HT-29 (cell line): ENCODE data around the gene ZNF710. TPM values are rescaled to one million over a fixed set of nuclear protein-coding genes. Genes with fewer than 3 reads are reported as not detected.
A peak's percentile ranks its signal among the peaks of the same experiment; 100 is the strongest.
"Not testable (repeated sequence)": the region's sequence is repeated elsewhere in the genome, so short reads cannot be mapped to it uniquely, and the experiment has no call there.

Source experiments
- DNase-seq: peaks from one replicate; pipeline ENCODE4 v3.0.0-alpha.2; 2015; ENCODE audit warnings: low spot score
- total RNA-seq: library from RNA; depleted of rRNA; stranded (reverse); fragments of >200 nt; shearing (Covaris generic); gene quantifications from 2 replicates; pipeline ENCODE4 v1.2.3, GENCODE V29; 2014

The ZNF710 gene
- total RNA-seq, 1 experiment from 2014 or later: 66.9 TPM

DNA sequence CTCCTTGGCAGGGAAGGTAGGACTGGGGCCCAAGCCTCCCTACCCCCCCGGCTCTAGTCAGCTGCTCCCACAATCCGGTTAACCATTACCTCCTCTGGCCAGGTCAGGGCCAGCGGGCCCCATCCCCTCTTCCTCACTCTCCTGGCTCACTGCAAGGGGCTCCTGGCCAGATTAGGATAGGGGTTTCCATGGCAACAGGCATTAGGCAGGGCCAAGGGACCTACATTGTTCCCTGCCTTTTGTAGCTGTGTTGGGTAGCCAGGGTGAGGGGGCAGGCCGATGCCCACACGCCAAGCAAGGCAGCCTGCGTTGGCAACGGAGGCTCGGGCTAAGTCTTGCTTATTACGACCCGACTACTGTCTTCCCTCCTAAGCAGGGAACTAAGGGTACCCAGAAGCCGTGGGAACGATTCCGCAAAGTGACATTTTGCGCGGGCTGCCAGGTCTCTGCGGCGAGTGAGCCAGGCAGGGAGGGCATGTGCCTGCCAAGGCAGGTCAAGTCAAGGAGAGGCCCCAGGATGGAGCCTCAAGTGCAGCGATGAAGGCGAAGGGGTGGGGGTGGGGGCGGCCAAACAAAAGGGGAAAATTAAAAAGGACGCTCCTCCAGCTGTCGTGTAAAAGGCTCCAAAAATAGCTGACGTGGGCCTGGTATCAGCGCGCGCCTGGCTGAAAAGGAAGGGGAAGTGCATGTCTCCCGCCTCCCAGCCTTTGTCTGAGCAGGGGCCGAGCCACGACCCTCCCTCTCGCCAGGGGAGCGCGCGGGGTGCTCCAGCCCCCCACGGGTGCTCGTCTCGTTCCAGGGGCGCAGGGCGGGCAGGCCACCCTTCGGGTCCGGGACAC lies 100.2 kb downstream of the ZNF710 start:
- peak; percentile 29 for DNase-seq

DNA sequence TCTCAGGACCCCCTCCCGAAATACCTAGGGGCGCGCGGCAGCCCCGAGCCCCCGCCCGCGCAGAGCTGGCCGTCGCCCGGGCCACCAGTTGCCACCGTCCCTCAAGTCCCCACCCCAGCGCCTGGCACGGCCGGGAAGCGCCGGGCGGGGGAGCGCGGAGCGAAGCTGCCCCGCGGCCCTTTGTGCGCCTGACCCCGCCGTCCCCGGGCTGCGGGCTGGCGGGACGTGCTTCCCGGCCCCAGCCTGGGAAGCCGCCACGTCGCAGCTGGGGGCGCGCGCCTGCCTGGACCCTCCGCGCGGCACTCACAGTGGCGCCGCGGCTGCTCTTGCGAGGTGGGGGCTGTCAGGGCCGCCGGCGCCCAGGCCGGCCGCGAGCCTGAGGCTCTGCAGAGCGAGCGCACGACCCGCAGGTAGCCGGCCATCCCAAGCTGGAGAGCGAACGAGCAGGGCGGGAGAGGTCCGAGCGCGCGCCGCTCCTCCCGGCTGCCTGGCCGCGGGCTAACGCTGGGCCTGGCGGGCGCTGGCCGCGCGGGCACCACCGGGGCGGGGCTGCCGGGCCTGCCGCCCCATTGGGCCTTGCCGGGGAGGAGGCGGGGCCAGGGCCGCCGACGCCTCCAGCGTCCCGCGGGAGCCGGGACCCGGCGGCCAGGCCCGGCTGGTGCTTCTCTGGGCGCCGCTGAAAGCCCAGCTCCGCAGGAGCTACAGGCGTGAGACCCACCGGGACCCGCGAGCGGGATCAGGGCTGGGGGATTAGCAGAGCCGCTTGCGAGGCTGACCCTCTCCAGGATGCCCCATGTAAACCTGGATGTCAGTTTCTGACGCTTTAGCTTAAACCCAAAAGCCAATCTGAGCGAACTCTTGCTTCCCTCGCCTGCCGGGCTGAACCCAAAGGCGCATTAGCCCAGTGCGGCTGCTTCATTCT lies 101.1 kb downstream of the ZNF710 start, which contains the start of gene IDH2:
Gene IDH2, minus strand, starts transcription at position 500 of the 922 bp plus-strand sequence. Its CDS starts 78 bp downstream, at position 422.
- DNase-seq: peak; percentile 93

DNA sequence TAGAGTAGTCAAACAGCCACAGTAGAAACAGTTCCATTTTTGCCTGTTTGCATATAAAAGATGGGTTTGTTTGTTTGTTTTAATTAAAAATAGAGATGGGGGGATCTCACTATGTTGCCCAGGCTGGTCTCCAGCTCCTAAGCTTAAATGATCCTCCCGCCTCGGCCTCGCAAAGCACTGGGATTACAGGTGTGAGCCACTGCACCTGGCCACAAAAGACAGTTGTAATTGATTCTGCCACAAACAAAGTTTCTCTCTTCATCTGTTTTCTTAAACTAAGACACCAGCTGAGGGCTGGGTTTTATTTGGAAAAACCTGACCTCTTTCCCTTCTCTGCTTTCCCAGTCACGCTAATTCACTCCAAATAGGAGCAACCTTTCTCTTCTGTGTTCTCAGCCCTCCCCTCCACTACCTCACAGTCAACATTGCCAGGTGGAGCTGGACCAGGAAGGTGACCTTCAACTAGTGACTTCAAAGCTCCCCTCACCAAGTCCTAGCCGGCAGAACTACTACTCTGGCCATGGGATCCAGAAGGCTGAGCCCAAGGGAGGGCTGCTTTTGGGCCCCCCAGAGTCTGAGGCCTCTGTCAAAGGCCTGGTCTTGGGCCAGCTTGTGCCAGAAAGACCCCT lies 102.7 kb downstream of the ZNF710 start:
- no peak for DNase-seq

DNA sequence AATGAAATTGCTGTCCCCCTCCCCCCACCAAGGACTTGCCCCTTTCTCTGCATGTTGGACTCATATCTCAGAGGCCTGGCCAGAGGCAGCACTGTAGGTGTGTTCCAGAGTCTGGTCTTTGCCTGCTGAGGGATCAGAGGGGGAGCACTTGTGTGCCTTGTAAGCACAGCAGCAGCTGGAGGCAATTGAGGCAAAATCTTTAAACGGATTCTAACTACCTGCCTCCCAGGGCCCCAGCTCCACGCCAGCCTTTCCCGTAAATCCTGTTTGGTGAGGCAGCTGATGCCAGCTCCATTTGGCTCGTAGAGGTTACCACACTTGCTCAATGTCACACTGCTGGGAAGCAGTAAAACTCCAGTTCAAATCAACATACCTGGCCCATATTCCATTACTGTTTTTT lies 103.4 kb downstream of the ZNF710 start:
- DNase-seq: peak; percentile 72

DNA sequence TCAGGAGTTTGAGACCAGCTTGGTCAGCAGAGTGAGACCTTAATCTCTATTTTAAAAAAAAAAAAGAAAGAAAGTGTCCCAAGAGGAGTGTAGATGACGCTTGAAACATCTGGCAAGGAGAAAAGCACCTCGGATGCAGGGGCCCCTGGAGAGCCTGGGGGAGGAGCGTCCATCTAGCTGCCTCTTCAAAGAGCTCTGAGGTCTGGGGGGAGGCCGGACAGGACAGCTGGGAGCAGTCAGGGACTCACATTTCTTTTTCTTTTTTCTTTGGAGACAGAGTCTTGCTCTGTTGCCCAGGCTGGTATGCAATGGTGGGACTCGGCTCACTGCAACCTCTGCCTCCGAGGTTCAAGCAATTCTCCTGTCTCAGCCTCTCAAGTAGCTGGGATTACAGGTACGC lies 104.4 kb downstream of the ZNF710 start:
- DNase-seq: no peak

DNA sequence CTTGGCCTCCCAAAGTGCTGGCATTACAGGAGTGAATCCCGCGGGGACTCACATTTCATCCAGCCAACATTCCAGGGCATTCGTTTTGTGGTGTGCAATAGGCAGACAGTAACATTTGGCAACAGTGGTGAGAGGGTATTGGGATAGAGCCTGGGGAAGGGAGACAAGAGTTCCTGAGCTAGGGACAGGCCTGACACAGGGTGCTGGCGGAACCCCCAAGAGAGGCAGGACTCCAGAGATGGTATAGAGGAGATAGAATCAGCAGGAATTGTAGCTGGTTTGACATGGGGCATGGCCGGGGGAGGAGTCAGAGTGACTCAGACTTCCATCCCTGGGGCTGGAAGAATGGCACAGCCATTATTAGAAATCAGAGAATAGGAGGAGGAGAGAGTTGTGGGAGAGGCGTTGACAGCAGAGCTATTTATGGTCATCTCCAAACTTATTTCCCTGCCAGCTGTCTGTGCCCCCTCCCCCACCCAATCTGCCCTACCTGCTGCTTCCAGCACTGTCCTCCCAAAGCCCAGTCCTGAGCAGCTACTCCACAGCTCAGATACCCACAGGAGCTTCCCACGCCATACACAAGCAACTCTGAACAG lies 105.5 kb downstream of the ZNF710 start:
- DNase-seq: peak; percentile 51

DNA sequence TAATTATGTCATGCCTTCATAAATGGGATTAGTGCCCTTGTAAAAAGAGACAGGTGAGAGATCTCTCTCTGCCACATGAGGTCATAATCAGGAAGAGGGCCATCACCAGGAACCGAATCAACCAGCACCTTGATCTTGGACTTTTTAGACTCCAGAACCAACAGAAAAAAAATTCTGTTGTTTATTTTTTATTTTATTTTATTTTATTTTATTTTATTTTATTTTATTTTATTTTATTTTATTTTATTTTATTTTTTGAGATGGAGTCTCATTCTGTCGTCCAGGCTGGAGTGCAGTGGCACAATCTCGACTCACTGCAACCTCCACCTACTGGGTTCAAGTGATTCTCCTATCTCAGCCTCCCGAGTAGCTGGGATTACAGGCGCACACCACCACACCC lies 106.9 kb downstream of the ZNF710 start:
- not testable (repeated sequence) for DNase-seq

DNA sequence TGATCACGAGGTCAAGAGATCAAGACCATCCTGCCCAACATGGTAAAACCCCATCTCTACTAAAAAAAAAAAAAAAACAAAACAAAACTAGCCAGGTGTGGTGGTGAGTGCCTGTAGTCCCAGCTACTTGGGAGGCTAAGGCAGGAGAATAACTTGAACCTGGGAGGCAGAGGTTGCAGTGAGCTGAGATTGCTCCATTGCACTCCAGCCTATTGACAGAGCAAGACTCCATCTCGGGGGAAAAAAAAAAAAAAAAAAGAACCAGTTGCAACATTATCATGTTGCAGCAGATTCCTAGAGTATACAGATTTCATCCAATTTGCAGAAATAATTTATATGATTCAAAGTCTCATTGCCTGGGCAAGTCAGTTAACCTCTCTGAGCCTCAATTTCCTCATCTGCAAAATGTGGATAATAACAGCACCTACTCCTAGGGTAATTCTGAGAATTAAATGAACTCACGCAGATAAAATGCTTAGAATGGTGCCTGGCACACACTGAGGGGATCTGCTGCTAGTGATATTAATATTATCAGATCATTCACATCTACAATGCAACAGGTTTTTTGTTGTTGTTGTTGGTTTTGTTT lies 108.1 kb downstream of the ZNF710 start:
- not testable (repeated sequence) for DNase-seq

DNA sequence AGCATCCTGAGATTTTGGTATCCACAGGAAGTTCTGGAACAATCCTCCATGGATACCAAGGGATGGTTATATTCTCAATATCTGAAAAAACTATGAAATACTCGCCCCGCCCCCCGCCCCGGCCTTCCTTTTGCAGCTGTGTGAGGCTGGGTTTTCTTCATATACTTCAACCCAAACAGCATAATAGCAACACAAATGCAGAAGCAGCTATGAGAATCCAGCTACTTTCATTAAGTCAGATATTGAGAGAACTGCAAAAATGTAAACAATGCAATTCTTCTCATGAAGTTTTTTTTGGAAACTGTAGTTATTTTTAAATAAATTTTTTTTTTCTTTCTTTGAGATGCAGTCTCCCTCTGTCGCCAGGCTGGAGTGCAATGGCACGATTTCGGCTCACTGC lies 112.0 kb downstream of the ZNF710 start:
- no peak for DNase-seq

DNA sequence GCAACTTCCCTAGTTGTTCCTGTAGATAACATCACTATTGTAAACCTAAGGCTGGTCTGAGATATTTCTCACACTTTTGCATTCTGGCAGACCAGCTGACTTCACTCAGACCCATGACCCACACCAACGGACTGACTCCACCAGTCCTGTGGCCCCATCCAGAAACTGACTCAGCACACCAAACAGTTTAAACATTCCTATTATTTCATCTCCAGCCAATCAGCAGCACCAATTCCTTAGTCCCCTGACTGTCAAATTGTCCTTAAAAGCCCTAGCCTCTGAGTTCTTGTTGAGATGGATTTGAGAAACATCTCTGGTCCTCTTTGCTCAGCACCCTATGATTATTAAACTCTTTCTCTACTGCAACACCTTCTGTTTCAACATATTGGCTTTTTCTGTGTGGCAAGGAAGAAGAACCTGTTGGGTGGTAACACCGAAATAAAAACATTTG lies 113.4 kb downstream of the ZNF710 start:
- DNase-seq: no peak

DNA sequence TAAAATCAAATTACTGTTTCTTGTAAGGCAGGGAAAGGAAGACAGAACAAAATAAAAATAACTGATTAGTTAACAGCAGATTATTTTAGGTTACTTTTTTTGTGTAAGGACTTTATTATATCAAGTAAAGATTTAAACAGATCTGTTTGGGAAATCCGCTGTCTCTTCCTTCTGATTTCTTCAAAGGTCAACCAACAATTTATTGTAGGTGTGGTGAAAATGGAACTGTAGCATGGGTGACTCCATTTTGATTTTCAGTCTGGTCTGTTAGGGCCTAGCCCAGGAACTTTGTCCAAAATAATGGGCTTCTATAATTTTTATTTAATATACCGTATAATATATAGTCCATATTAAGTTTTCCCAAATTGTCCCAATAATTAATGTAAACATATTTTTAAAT lies 114.7 kb downstream of the ZNF710 start:
- no peak for DNase-seq

DNA sequence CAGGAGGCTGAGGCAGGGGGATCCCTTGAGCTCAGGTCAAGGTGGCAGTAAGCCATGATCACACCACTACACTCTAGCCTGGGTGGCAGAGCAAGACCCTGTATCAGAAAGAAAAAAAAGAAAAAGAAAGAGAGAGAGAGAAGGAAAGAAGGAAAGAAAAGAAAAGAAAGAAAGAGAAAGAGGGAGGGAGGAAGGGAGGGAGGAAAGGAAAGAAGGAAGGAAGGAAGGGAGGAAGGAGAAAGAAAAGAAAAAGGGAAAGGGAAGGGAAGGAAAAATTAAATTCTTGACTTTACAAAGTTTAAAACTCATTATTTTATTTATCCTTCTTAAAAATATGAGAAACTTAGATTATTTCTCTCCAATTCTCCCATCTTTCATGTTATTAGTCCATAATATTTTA lies 118.2 kb downstream of the ZNF710 start:
- no peak for DNase-seq

DNA sequence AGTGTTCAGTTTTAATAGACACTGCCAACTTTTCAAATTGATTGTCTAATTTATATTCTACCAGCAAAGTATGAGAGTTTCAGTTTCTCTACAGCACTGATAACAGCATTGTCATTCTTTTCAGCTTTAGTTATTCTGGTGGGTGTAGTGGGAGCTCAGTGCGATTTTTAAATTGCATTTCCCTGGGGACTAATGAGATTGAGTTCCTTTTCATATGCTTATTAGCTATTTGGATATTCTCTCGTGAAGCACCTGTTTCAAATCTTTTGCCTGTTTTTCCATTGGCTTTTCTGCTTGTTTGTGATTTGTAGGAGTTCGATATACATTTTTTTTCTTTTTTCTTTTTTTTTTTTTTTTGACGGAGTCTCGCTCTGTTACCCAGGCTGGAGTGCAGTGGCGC lies 120.0 kb downstream of the ZNF710 start:
- DNase-seq: no peak

DNA sequence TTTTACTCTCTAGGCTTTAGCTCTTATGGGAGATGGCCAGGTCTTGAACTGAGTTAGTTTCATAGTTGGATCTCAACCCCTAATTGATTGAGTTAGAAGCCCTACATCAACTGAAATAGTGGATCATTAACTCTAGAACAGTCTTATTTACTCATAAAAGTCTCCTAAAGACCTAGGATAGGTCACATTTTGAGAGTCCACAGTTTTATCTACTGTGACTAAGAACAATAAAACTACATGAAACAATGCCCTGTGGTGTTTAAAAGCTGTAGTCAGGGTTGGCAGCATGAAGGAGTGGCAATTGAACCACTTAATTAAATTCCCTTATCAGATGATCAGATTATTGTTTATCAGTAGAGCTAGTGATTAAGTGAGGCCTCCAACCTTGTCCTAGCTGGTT lies 123.4 kb downstream of the ZNF710 start:
- DNase-seq: peak; percentile 82

DNA sequence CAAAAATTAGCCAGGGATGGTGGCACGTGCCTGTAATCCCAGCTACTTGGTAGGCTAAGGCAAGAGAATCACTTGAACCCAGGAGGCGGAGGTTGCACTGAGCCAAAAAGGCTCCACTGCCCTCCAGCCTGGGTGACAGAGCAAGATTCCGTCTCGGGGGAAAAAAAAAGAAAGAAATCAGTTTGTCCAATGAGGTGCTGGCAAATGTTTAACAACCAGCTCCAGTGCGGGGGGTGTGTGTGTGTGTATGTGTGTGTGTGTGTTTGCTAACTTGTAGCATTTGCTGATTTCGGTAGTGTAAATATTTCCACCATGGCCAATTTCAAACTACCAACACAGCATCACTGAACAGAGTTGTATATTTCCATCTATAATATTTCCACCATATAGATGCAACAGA lies 124.9 kb downstream of the ZNF710 start:
- no peak for DNase-seq

DNA sequence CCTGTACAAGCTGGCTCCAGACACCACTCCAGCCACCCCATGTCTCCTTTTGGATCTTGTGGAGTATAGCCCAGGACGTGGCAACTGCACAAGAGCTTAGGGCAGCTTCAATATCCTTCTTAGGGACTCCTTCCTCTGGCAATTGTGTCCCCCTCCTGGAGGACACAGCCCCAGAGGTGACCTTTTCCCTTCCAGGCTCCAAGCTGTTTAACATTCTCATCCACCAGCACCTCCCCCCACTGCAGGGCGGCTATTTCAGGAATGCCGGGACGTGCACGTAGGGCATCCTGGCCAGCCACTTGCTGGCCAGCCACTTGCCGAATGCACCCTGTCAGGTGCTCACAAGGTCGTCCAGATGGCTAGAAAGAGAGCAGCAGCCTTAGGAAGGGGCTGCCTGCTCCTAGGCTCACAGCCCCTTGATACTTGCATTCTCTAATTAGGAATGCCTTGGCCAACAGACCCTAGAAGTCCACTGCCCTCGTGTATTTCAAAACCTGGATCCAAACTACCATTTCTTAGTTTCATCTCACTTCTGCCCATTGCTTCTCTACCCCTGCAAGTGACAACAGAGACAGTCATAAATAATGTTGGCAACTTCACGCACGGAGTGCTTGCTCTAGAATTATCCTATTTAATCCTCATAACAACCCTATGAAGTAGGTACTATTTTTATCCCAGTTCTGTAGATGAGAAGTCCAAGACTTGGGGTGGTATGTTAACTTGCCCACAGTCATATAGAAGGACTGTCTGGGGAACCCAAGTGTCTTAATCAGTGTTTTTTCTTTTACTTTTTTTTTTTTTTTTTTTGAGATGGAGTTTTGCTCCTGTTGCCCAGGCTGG lies 125.7 kb downstream of the ZNF710 start:
- peak; percentile 61 for DNase-seq

DNA sequence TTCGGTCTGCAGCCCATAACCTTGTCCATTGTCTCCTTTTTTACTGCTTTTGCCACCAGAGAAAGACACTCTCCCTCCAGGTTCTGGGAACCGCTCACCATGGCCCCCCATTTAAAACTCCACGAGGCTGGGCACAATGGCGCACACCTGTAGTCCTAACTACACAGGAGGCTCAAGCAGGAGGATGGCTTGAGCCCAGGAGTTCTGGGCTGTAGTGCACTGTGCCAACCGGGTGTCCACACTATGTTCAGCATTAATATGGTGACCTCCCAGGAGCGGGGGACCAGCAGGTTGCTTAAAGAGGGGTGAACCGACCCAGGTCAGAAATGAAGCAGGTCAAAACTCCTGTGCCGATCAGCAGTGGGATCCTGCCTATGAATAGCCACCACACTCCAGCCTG lies 129.2 kb downstream of the ZNF710 start:
- DNase-seq: no peak
